HG02623 (cell line): ENCODE measurements around the gene SLC27A4.

Source experiments
- ATAC-seq: cut with Tn5 transposase; IDR thresholded peaks from one replicate; pipeline ENCODE4 v1.9.1; 2021; ENCODE audit warnings: moderate library complexity; ENCODE audit not compliant: unreplicated experiment

SLC27A4 gene

GRCh38 chr9:128390150-128390812 lies 50.0 kb downstream of the SLC27A4 start:
- ATAC-seq, result no peak

DNA sequence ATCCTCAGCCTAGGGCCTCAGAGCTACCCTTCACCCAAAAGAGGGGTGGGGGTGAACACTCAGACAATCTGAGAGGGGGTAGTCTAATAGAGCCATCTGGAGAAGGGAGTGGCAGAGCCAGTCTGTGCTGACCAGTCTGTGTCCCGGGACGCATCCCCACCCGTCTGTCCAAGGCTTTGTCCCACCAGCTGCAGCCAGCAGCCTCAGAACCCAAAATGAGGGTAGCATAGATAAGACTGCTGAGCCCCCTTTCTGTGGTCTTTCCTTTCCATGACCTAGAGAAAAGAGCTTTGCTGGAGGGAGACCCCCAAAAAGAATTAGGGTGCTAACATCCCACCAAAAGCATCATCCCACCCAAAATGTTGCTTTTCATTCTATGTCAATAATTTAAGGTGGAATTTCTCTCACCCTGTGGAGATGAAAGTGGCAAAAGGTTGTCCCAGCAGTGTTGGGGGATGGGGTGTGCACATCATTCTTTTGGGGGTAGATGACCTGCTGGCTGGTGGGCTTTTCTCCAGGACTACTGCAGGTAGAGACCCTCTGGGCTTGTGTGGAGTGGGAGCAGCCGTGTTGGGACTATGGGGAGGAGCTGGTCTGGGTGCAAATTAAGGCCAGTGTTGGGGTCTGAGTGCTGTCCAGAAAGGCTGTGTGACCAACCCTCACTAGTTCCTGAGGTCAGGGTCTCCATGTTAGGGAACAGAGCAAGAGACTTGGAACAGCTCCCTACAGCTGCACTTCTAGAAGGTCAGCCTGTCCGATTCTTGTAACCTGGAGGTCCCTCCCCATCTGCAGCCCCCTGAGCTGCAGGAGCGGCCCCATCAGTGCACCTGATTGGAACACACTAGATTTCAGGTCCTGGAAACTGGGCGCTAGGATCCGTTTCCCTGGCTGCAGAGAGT lies 50.7 kb downstream of the SLC27A4 start:
- no peak for ATAC-seq

DNA sequence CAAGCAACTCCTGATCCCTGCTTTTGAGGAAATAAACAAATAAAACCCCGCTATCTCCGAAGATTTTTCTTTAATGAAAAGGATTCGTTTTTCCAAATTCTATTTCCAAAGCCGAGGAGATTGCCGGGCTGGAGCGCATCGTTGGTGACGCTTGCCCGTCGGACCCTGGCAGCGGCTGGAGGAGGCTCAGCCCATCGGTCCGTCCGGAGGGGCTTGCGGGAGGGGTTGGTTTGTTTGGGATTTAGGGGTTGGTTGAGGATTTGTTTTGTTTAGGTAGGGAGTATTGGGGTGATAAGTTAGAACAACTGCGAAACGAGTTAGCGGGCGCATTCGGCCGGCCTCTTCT lies 51.6 kb downstream of the SLC27A4 start:
- ATAC-seq, result no peak

GRCh38 chr9:128392302-128393144 lies 52.2 kb downstream of the SLC27A4 start:
- ATAC-seq, result no peak

- no peak for ATAC-seq
These were observed 52.9 kb downstream of the SLC27A4 start for GRCh38 chr9:128393145-128393775.

GRCh38 chr9:128393970-128394369 lies 53.6 kb downstream of the SLC27A4 start:
- ATAC-seq, result no peak

GRCh38 chr9:128394379-128395168 lies 54.2 kb downstream of the SLC27A4 start:
- ATAC-seq, result no peak

- ATAC-seq, result no peak
These were observed 56.8 kb downstream of the SLC27A4 start for GRCh38 chr9:128396970-128397613.

DNA sequence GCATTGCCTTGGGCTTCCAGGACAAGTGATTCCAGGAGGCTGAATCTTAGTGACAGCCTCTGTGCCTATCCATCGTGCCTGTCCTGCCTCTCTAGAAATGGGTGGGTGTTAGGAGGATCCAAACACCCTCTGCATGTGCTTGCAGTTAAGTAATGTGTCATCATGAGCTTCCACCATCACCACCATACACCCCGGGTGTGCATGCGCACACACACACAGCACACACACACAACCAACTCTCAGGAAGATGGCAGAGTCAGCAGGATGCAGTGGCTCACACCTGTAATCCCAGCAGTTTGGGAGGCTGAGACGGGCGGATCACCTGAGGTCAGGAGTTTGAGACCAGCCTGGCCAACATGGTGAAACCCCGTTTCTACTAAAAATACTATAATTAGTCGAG lies 57.5 kb downstream of the SLC27A4 start:
- no peak for ATAC-seq

- ATAC-seq, result no peak
These were observed 59.5 kb downstream of the SLC27A4 start for GRCh38 chr9:128399861-128400260.

GRCh38 chr9:128404560-128404959 lies 64.2 kb downstream of the SLC27A4 start:
- ATAC-seq, result no peak

- no peak for ATAC-seq
These were observed 64.9 kb downstream of the SLC27A4 start for GRCh38 chr9:128405077-128405779.

DNA sequence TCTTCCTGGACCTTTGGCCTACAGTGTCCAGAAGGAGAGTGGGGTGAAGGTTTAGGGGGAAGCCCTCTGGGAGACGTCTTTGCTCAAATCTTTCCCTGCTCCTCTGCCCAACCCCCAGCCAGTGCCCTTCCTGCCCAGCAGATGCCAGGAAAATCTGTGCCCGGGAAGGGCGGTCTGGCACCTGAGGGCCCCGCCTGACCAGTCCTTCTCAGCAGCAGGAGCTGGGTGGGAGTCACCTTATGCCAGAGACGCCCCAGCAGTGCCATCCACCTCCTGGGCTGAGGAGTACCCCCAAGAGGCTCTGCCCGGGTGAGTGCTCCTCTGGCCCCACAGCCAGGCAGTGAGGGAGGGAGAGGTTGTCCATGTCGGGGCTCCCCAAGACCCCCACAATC lies 65.4 kb downstream of the SLC27A4 start:
- no peak for ATAC-seq

DNA sequence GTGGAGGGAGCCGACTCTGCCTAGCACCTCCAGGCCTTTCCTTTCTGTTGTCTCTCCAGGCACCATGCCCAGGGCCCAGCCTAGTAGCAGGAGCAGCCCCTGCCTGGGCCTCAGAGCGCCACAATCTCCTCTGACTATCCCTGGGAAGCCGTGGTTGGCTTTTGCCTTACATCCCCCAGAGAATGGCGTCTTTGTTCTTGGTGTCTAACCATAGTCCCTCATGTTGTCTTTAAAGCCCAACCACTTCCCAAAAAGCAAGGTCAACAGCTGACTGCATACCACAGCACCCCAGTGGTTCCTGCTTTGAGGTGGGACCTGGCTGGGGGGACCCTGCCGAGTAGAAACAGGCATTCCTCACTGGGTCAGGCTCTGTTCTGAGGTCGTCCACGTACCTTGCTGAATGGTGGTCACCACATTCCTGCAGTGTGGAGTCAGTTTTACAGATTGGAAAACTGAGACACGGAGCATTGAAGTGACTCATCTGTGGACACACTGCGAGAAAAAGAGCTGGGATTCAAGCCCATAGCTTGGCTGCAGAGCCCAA lies 66.6 kb downstream of the SLC27A4 start:
- no peak for ATAC-seq

GRCh38 chr9:128408963-128409431 lies 68.7 kb downstream of the SLC27A4 start:
- ATAC-seq, result no peak

GRCh38 chr9:128409450-128409849 lies 69.1 kb downstream of the SLC27A4 start:
- no peak for ATAC-seq

DNA sequence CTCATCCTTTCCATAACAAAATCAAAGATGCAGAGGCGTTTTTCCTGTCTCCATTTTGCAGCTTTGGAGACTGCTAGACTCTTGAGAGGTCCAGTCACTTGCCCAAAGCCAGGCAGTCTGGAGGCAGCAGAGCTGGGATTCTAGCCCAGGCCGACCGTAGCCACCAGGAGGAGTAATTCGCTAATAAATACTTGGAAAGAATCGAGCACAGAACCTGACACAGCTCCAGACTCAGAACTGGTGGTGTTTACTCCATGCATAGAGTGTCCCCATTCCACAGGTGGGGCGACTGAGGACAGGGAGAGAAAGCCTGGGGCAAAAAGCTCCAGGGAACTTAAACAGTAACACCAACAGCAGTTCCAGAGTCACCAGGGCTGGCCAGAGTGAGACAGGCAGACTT lies 69.7 kb downstream of the SLC27A4 start:
- no peak for ATAC-seq
